Measurements from ENCODE around the gene RARRES2. TPM values are rescaled to one million over a fixed set of nuclear protein-coding genes. Genes with fewer than 3 reads are reported as not detected.

Gene RARRES2
- total RNA-seq, 6 donors from 2014 or later = 54.2 to 303 (median 160) TPM

DNA sequence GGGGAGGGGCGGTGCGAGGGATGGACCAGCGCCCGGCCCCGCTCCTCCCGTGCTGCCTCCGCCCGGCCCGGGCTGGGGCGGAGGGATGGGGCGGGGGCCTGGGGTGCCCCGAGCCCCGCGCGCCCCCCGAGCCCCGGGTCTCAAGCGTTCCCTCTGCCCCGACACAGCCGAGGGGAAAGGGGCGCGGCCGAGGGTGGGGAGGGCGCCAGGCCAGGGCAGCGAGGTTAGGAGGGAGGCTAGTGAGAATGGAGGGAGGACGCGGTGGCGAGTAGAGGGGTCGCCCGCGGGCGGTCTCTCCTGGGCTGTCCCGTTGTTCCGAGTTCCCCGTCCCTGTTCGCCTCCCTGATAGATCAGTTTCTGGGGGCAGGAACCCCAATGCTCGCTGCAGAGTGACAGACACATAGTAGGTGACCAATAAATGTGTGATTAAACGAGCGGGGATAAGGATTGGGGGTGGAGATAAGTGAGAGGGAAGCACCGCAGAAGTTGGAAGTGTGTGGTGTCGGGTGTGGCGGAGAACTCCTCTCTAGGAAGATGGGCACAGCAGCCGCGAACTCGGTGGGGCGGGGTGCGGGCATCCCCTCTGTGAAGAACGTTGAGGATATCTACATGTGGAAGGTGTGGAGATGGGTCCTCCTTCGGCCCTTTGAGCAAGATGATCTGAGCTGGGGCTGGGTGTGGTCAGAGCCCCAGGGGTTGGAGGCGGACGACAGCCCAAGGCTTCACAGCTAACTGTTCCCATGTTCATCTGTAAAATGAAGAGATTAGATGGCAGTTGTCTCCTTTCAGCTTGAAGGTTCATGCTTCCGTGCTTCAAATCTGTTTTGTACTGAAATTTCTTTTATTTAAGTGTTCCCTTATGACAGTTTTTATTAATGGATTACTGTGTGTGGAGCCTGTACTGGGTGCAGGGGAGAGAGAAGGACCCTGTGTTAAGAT lies 38.3 kb upstream of the RARRES2 start:
- peak; percentile 46 to 82 for DNase-seq
- Histone ChIP-seq H3K36me3 (no peaks in the 10 kb centered on the region), H3K27ac (peak overlapping the region; percentile 86 to 97 (median 92)), H3K4me3 (peak overlapping the region; percentile 89 to 98 (median 93)), H3K27me3 (no peaks in the 10 kb centered on the region), H3K9me3 (no peaks in the 10 kb centered on the region), H3K4me1 (peaks cover 17 to 39% (median 24%) of the 10 kb centered on the region in 4 donors)
- TF ChIP-seq POLR2A (IDR thresholded peaks at IDR 0.05) (no peak), POLR2AphosphoS5 (IDR thresholded peaks at IDR 0.05) (no peak), EP300 (IDR thresholded peaks at IDR 0.05) (no peak)
- TF ChIP-seq, protein P1, sequence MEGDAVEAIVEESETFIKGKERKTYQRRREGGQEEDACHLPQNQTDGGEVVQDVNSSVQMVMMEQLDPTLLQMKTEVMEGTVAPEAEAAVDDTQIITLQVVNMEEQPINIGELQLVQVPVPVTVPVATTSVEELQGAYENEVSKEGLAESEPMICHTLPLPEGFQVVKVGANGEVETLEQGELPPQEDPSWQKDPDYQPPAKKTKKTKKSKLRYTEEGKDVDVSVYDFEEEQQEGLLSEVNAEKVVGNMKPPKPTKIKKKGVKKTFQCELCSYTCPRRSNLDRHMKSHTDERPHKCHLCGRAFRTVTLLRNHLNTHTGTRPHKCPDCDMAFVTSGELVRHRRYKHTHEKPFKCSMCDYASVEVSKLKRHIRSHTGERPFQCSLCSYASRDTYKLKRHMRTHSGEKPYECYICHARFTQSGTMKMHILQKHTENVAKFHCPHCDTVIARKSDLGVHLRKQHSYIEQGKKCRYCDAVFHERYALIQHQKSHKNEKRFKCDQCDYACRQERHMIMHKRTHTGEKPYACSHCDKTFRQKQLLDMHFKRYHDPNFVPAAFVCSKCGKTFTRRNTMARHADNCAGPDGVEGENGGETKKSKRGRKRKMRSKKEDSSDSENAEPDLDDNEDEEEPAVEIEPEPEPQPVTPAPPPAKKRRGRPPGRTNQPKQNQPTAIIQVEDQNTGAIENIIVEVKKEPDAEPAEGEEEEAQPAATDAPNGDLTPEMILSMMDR (IDR thresholded peaks at IDR 0.05) = no peak
- WGBS, 2 donors = 1 to 3% methylated on average over 30 to 31 of the region's 52 CpGs
- peak in 1 of 2 donors; percentile 58 for ATAC-seq (ENCODE audit: low FRiP score in 2 of 2)

DNA sequence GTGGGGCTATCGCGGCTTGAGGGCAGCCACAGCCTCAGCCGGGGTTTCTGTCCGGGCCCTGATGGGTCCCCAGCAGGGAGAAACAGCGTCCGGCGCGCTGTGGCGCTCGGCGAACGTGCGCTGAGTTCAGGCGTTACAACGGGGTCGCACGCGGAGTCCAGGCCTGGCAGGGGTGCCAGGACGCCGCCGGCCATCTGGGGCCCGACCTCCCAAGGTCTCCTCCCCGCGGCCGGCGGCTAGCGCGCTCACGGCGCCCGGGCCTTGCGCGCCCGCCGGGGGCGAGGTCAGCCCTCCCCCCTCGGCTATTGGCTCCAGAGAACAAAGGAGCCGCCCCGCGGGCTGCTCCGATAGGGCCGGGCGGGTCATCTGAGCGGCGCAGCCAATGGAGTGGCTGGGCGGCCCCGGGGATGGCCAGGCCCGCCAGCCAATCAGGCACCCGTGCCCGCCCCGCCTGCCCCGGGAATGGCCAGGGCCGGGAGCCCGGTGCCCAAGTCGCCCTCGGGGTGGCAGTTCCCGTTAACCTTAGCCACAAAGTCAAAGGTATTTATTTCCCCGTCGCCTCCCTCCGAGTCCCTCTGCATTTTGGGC lies 37.5 kb upstream of the RARRES2 start, which contains the start of gene ZNF775:
TSS of gene ZNF775 (plus strand) at position 478 of the 588 bp plus-strand sequence. CDS start 9,141 bp downstream, outside the sequence.
- ATAC-seq (ENCODE audit: low FRiP score in 2 of 2) = peak; percentile 98 to 99
- H3K4me1 ChIP-seq = peaks cover 15 to 34% (median 24%) of the 10 kb centered on the region in 4 donors
- no peaks in the 10 kb centered on the region for H3K9me3 ChIP-seq
- 0% methylated on average over 7 to 15 of the region's 60 CpGs for WGBS, 2 donors
- H3K27ac ChIP-seq = peak within 1 kb of the TSS; percentile 86 to 97 (median 92)
- peak; percentile 98 to 99 for DNase-seq
- peaks cover 0 to 6% (median 3%) of the 10 kb centered on the region in 4 donors for H3K36me3 ChIP-seq
- H3K27me3 ChIP-seq = no peaks in the 10 kb centered on the region
- TF ChIP-seq POLR2AphosphoS5 (IDR thresholded peaks at IDR 0.05) (peak; percentile 43 to 70), POLR2A (IDR thresholded peaks at IDR 0.05) (peak in 3 of 4 donors; percentile 76 to 95 (median 80)), EP300 (IDR thresholded peaks at IDR 0.05) (no peak)
- TF ChIP-seq, protein P1 (IDR thresholded peaks at IDR 0.05) = peak in 3 of 6 experiments; percentile 20 to 32 (median 22)
- peak within 1 kb of the TSS; percentile 89 to 98 (median 93) for H3K4me3 ChIP-seq

DNA sequence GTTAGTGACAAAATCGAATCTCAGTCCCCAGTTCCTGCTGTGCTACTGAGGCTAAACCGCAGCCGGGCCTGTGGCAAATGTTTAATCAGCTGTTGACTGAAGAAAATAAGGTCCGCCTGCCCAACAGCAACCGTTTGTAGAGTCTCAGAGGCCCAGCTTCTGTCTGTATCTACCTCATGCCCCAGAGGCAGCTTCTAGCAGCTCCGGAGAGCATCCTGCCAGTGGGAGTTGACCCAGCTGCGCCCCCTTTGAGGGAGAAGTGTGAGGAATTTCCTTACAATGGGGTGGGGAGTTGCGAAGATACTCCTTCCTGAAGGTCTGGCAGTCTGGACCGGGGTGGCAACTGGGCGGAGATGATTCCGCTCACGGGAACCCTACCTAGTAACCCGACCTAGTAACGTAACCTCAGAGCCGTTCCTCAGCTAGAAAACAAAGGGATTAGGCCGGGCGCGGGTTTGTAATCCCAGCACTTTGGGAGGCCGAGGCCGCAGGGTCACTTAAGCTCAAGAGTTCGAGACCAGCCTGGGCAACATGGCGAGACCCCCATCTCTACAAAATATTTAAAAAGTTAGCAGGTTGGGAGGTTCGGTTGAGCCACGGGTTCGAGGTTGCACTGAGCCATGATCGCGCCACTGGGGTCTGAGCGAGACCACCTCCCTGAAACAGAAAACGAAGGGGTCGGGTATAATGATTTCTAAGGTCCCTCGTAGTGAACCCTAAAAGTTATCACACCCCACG lies 36.9 kb upstream of the RARRES2 start:
- 5 to 9% methylated on average over 13 to 32 of the region's 32 CpGs for WGBS, 2 donors
- Histone ChIP-seq H3K9me3 (no peaks in the 10 kb centered on the region), H3K27ac (peak overlapping the region; percentile 86 to 97 (median 92)), H3K4me3 (peak overlapping the region; percentile 55 to 98 (median 92)), H3K4me1 (peaks cover 17 to 39% (median 24%) of the 10 kb centered on the region in 4 donors), H3K36me3 (peaks cover 0 to 12% (median 8%) of the 10 kb centered on the region in 4 donors), H3K27me3 (no peaks in the 10 kb centered on the region)
- TF ChIP-seq, protein P1 (IDR thresholded peaks at IDR 0.05) = no peak
- TF ChIP-seq POLR2AphosphoS5 (IDR thresholded peaks at IDR 0.05) (peak in 1 of 2 donors; percentile 6), EP300 (IDR thresholded peaks at IDR 0.05) (no peak), POLR2A (IDR thresholded peaks at IDR 0.05) (no peak)
- DNase-seq (peak in 1 of 2 donors; percentile 63), ATAC-seq (ENCODE audit: low FRiP score in 2 of 2) (peak in 1 of 2 donors; percentile 41)

DNA sequence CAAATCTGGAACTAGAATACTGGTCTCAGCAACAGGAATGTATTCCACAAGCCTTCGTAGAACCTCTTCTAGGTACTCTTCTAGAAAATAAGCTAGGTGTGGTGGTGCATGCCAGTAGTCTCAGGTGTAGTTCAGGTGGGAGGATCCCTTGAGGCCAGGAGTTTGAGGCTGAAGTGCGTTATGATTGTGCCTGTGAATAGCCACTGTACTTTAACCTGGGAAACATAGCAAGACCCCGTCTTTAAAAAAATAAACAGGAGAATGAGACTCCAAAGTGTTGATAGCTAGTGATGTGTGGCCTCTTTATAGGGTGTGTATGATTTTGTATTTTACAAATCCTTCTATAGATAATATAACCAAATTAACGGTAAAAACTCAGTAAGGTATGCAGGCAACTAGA lies 36.2 kb upstream of the RARRES2 start:
- Histone ChIP-seq H3K27me3 (no peaks in the 10 kb centered on the region), H3K4me1 (peaks cover 18 to 41% (median 24%) of the 10 kb centered on the region in 4 donors), H3K9me3 (no peaks in the 10 kb centered on the region), H3K36me3 (peaks cover 0 to 19% (median 14%) of the 10 kb centered on the region in 4 donors), H3K4me3 (no peak overlapping the region), H3K27ac (peak overlapping the region; percentile 86 to 97 (median 92))
- DNase-seq (no peak), ATAC-seq (ENCODE audit: low FRiP score in 2 of 2) (no peak)
- 49 to 54% methylated on average over 4 of the region's 4 CpGs for whole genome bisulfite sequencing, 2 donors
- TF ChIP-seq, protein P1 (IDR thresholded peaks at IDR 0.05) = no peak

All from upper lobe of left lung (tissue), 6 donors.